Measurements from ENCODE around the gene FECH. TPM values are rescaled to one million over a fixed set of nuclear protein-coding genes. Genes with fewer than 3 reads are reported as not detected.

The FECH gene
- total RNA-seq, 1 experiment from 2014 or later, result 16.6 TPM

GRCh38 chr18:57543560-57543959, 42.9 kb downstream of the FECH start (continued):
- TF ChIP-seq AR (CRISPR knock-in tag; IDR thresholded peaks at IDR 0.05), result no peak

GRCh38 chr18:57542812-57543427, 43.6 kb downstream of the FECH start:
- TF ChIP-seq ZNF263 (CRISPR knock-in tag; IDR thresholded peaks at IDR 0.05; ENCODE audit: low read depth), result no peak
- TF ChIP-seq E2F5 (CRISPR knock-in tag; IDR thresholded peaks at IDR 0.05), result no peak
- TF ChIP-seq SP1 (CRISPR knock-in tag; conservative IDR thresholded peaks at IDR 0.05), result no peak
- no peak for TF ChIP-seq RELA (CRISPR knock-in tag; IDR thresholded peaks at IDR 0.05; ENCODE audit: borderline replicate concordance)
- TF ChIP-seq ZNF425 (CRISPR knock-in tag; conservative IDR thresholded peaks at IDR 0.05), result no peak
- no peak for TF ChIP-seq HMGXB4 (CRISPR knock-in tag; IDR thresholded peaks at IDR 0.05)
- no peak for TF ChIP-seq FOXJ3 (CRISPR knock-in tag; IDR thresholded peaks at IDR 0.05; ENCODE audit: borderline replicate concordance)
- TF ChIP-seq MXD4 (CRISPR knock-in tag; IDR thresholded peaks at IDR 0.05; ENCODE audit: borderline replicate concordance), result no peak
- no peak for TF ChIP-seq MAX (CRISPR knock-in tag; IDR thresholded peaks at IDR 0.05)
- TF ChIP-seq PRRX2 (CRISPR knock-in tag; IDR thresholded peaks at IDR 0.05), result no peak
- TF ChIP-seq NFATC4 (CRISPR knock-in tag; IDR thresholded peaks at IDR 0.05), result no peak
- no peak for TF ChIP-seq PREB (CRISPR knock-in tag; IDR thresholded peaks at IDR 0.05; ENCODE audit: borderline replicate concordance)
- peak; percentile 51 for ATAC-seq
- H3K9me3 Mint-ChIP-seq, result no peaks in the 10 kb centered on the region
- H3K27me3 Mint-ChIP-seq (ENCODE audit: low read depth), result no peaks in the 10 kb centered on the region
- CTCF ChIA-PET, result interaction anchor here (1.1 to 1.3 kb wide), 2 partner anchors 10 to 19 kb away, joined by 3 read pairs; no protein-coding TSS in a partner anchor
- no peak for DNase-seq (ENCODE audit: low spot score)
- peaks cover 12% of the 10 kb centered on the region for H3K4me1 Mint-ChIP-seq
- no peaks in the 10 kb centered on the region for H3K36me3 Mint-ChIP-seq
- H3K27ac Mint-ChIP-seq, result peak overlapping the region; percentile 40; the same call in 1 of the 2 replicates
- POLR2A ChIA-PET, result interaction anchor here (0.5 kb wide), 1 partner anchor 101 kb away, joined by 4 read pairs; no protein-coding TSS in a partner anchor
- no peak overlapping the region for H3K4me3 Mint-ChIP-seq
